IMR-90 (cell line): ENCODE data around the gene STX8. TPM values are rescaled to one million over a fixed set of nuclear protein-coding genes. Genes with fewer than 3 reads are reported as not detected.

ENCODE experiments used
- ATAC-seq: fragments of 200-7000 bp; cut with Tn5 transposase; 2 replicates; pipeline ENCODE4 v1.9.1; 2020; ENCODE audit warnings: low read depth, mild to moderate bottlenecking, moderate library complexity
- BruUV-seq: library from RNA; stranded (reverse); fragments of 400-500 nt; replicated peaks from 2 replicates; lab custom pipeline; 2021; lab: Mats Ljungman, UMichigan
- CTCF ChIA-PET: fragments of 300-600 bp; formaldehyde crosslinking; extraction: SDS; loops from one replicate; lab custom pipeline; 2021; ENCODE audit warnings: antibody characterized with exemption; lab: Yijun Ruan, JAX
- POLR2A ChIA-PET: fragments of 300-600 bp; sonication (Branson Sonifier 250); formaldehyde crosslinking; loops from one replicate; lab custom pipeline; 2022; ENCODE audit warnings: antibody characterized with exemption; ENCODE audit not compliant: unreplicated experiment; lab: Charles Lee
- DNase-seq: peaks from one replicate; pipeline ENCODE4 v3.0.0; 2013
- H2AFZ ChIP-seq: replicated peaks from 2 replicates; pipeline ENCODE3; 2013; ENCODE audit warnings: low read length, mild to moderate bottlenecking; ENCODE audit not compliant: poor library complexity
- H2AK5ac ChIP-seq: 2 replicates; pipeline ENCODE4 v1.6.1; 2013; ENCODE audit warnings: low read depth, low read length, inconsistent platforms
- H2AK9ac ChIP-seq: replicated peaks from 2 replicates; pipeline ENCODE3; 2013; ENCODE audit warnings: mild to moderate bottlenecking, low read depth, low read length, moderate library complexity; ENCODE audit not compliant: poor library complexity
- H2BK120ac ChIP-seq: 2 replicates; pipeline ENCODE4 v1.6.1; 2013; ENCODE audit warnings: low read depth, low read length, inconsistent platforms
- H2BK15ac ChIP-seq: 3 replicates; pipeline ENCODE4 v1.6.1; 2013; ENCODE audit warnings: low read depth, low read length, inconsistent platforms
- H2BK20ac ChIP-seq: 2 replicates; pipeline ENCODE4 v1.6.1; 2013; ENCODE audit warnings: low read depth, mild to moderate bottlenecking, inconsistent platforms, low read length, moderate library complexity
- H2BK5ac ChIP-seq: 2 replicates; pipeline ENCODE4 v1.6.1; 2013; ENCODE audit warnings: mild to moderate bottlenecking, low read depth, low read length, inconsistent platforms; ENCODE audit not compliant: poor library complexity, severe bottlenecking
- H3K14ac ChIP-seq: replicated peaks from 2 replicates; pipeline ENCODE4 v1.6.1; 2013; ENCODE audit warnings: low read depth, low read length, inconsistent platforms
- H3K18ac ChIP-seq: 2 replicates; pipeline ENCODE4 v1.6.1; 2013; ENCODE audit warnings: low read depth, low read length, control low read depth
- H3K23ac ChIP-seq: 2 replicates; pipeline ENCODE4 v1.6.1; 2013; ENCODE audit warnings: low read depth, low read length, inconsistent platforms
- H3K27ac ChIP-seq: 2 replicates; pipeline ENCODE4 v1.5.1; 2013; ENCODE audit warnings: mild to moderate bottlenecking, control low read depth, low read length; ENCODE audit not compliant: insufficient read depth
- H3K27me3 ChIP-seq: 2 replicates; pipeline ENCODE4 v1.6.1; 2013; ENCODE audit warnings: low read length; ENCODE audit not compliant: control insufficient read depth, insufficient read depth
- H3K36me3 ChIP-seq: 2 replicates; pipeline ENCODE4 v1.6.1; 2013; ENCODE audit warnings: low read length, mixed read lengths; ENCODE audit not compliant: control insufficient read depth, insufficient read depth
- H3K4ac ChIP-seq: 2 replicates; pipeline ENCODE4 v1.6.1; 2013; ENCODE audit warnings: low read depth, low read length, inconsistent platforms
- H3K4me1 ChIP-seq: 2 replicates; pipeline ENCODE4 v1.6.1; 2013; ENCODE audit warnings: low read length, mixed read lengths; ENCODE audit not compliant: control insufficient read depth, insufficient read depth
- H3K4me2 ChIP-seq: 2 replicates; pipeline ENCODE4 v1.6.1; 2013; ENCODE audit warnings: low read depth, mild to moderate bottlenecking, control low read depth, low read length, moderate library complexity
- H3K4me3 ChIP-seq: 2 replicates; pipeline ENCODE4 v1.5.1; 2013; ENCODE audit warnings: low read depth, mild to moderate bottlenecking, control low read depth, low read length, moderate library complexity; ENCODE audit not compliant: insufficient read depth
- H3K56ac ChIP-seq: 2 replicates; pipeline ENCODE4 v1.6.1; 2013; ENCODE audit warnings: low read length, inconsistent platforms; ENCODE audit not compliant: insufficient read depth; ENCODE audit errors: extremely low read depth
- H3K79me1 ChIP-seq, 2 experiments: 2 replicates each; pipeline ENCODE4 v1.6.1; 2013; ENCODE audit warnings: low read length in 2 of 2, inconsistent platforms in 1 of 2, low read depth in 1 of 2
- H3K9ac ChIP-seq: 2 replicates; pipeline ENCODE4 v1.6.1; 2013; ENCODE audit warnings: low read depth, low read length, control low read depth
- H3K9me1 ChIP-seq: 2 replicates; pipeline ENCODE4 v1.6.1; 2013; ENCODE audit warnings: low read length, inconsistent platforms; ENCODE audit not compliant: insufficient read depth
- H3K9me3 ChIP-seq: 2 replicates; pipeline ENCODE4 v1.6.1; 2013; ENCODE audit warnings: low read length; ENCODE audit not compliant: control insufficient read depth, insufficient read depth
- H4K20me1 ChIP-seq: 2 replicates; pipeline ENCODE4 v1.6.1; 2013; ENCODE audit warnings: low read length, inconsistent platforms; ENCODE audit not compliant: insufficient read depth
- H4K5ac ChIP-seq: 2 replicates; pipeline ENCODE4 v1.6.1; 2013; ENCODE audit warnings: mild to moderate bottlenecking, low read depth, low read length, control low read depth
- H4K8ac ChIP-seq, 2 experiments: 2 replicates each; pipeline ENCODE4 v1.6.1; 2013; ENCODE audit warnings: low read depth in 2 of 2, low read length in 2 of 2, control low read depth in 1 of 2, inconsistent platforms in 1 of 2
- H4K91ac ChIP-seq: 2 replicates; pipeline ENCODE4 v1.6.1; 2013; ENCODE audit warnings: low read depth, low read length, inconsistent platforms; ENCODE audit not compliant: insufficient read depth
- BHLHE40 ChIP-seq: fragments of 150-350 bp; IDR thresholded peaks from 2 replicates; pipeline ENCODE4 v1.6.1; 2016; ENCODE audit warnings: mild to moderate bottlenecking, low read depth, low read length
- CEBPB ChIP-seq: IDR thresholded peaks from 2 replicates; pipeline ENCODE4 v1.6.1; 2012; ENCODE audit warnings: low read depth, low read length, improper control_type of control experiment
- CHD1 ChIP-seq: IDR thresholded peaks from 2 replicates; pipeline ENCODE4 v1.6.1; 2012; ENCODE audit warnings: low read depth, low read length, improper control_type of control experiment
- ELK1 ChIP-seq: fragments of 150-350 bp; IDR thresholded peaks from 2 replicates; pipeline ENCODE4 v1.6.1; 2016; ENCODE audit warnings: low read depth, mild to moderate bottlenecking, low read length, moderate library complexity, borderline replicate concordance
- FOS ChIP-seq: fragments of 150-350 bp; IDR thresholded peaks from 2 replicates; pipeline ENCODE4 v1.6.1; 2016; ENCODE audit warnings: low read depth, low read length
- MXI1 ChIP-seq: IDR thresholded peaks from 2 replicates; pipeline ENCODE4 v1.6.1; 2012; ENCODE audit warnings: low read depth, mild to moderate bottlenecking, low read length, moderate library complexity, borderline replicate concordance
- RFX5 ChIP-seq: IDR thresholded peaks from 2 replicates; pipeline ENCODE4 v1.8.0; 2012; ENCODE audit warnings: low read depth, mild to moderate bottlenecking, low read length, moderate library complexity
- SMC3 ChIP-seq: fragments of 150-350 bp; IDR thresholded peaks from 2 replicates; pipeline ENCODE4 v1.6.1; 2016; ENCODE audit warnings: low read depth, mild to moderate bottlenecking, antibody characterized with exemption, low read length, moderate library complexity
- WGBS, 2 experiments: methylation state at CpG; one replicate each; pipeline versions ENCODE4 v1.1.5 to v1.1.7; 2013; ENCODE audit warnings: missing lambda C conversion rate in 2 of 2; ENCODE audit not compliant: insufficient read length in 1 of 2; ENCODE audit errors: extremely low coverage in 2 of 2; 5-methylcytosine and 5-hydroxymethylcytosine counted together
- dilution Hi-C: fragments of 300-500 bp; cut with HindIII; formaldehyde crosslinking; loops from one replicate; pipeline ENCODE4 v1.14.3; 2018; ENCODE audit warnings: low sequenced_read_pairs; ENCODE audit not compliant: unreplicated experiment
- in situ Hi-C: fragments of 300-500 bp; cut with MboI; formaldehyde crosslinking; loops from 3 replicates; pipeline ENCODE4 v1.14.3; 2019; ENCODE audit warnings: low sequenced_read_pairs, inconsistent platforms, mixed read lengths
- intact Hi-C: fragments of 100-400 bp; cut with micrococcal nuclease; formaldehyde crosslinking; loops from 2 replicates; pipeline ENCODE4 v1.10.0; 2022
- polyA plus RNA-seq, 3 experiments: library from polyadenylated mRNA; depleted of rRNA; stranded (reverse); fragments of >200 nt; gene quantifications; 2 replicates each; pipeline ENCODE4 v1.2.3, GENCODE V29; 2012; ENCODE audit warnings: low replicate concordance in 1 of 3
- total RNA-seq: library from RNA; depleted of rRNA; stranded (reverse); fragments of >200 nt; gene quantifications from 2 replicates; pipeline ENCODE4 v1.2.3, GENCODE V29; 2012

Gene STX8
- total and polyA plus RNA-seq, 2 of the 4 experiments (the other 2 are of a cell fraction), result 26.5 to 47.0 TPM

GRCh38 chr17:9230346-9230745, 345.3 kb downstream of the STX8 start:
- Histone ChIP-seq H2BK5ac (no peak overlapping the region), H3K14ac (no peak overlapping the region), H3K27ac (no peak overlapping the region), H2AK9ac (no peak overlapping the region), H3K9me1 (no peaks in the 10 kb centered on the region), H3K56ac (no peak overlapping the region), H3K4me3 (no peak overlapping the region), H2BK20ac (no peak overlapping the region), H2AFZ (no peak overlapping the region), H3K18ac (no peak overlapping the region), H3K4ac (no peak overlapping the region), H3K4me1 (peaks cover 8% of the 10 kb centered on the region; the same call in 1 of the 2 replicates), H3K9me3 (no peaks in the 10 kb centered on the region), H2BK120ac (no peak overlapping the region), H4K91ac (no peak overlapping the region), H3K9ac (no peak overlapping the region), H2BK15ac (no peak overlapping the region), H4K5ac (no peak overlapping the region), H3K79me1 (no peaks in the 10 kb centered on the region), H4K20me1 (no peaks in the 10 kb centered on the region), H3K27me3 (no peaks in the 10 kb centered on the region; the same call in 1 of the 2 replicates), H3K36me3 (no peaks in the 10 kb centered on the region), H3K4me2 (no peak overlapping the region), H4K8ac (no peak overlapping the region), H2AK5ac (no peak overlapping the region), H3K23ac (no peak overlapping the region)
- ChIA-PET CTCF (no interaction called here), POLR2A (no interaction called here)
- intact Hi-C loops, result no loop called here
- in situ Hi-C loops, result no loop called here
- no CpG with 5 or more reads among the region's 15 CpGs for WGBS, 2 experiments
- dilution Hi-C loops, result no loop called here
- TF ChIP-seq RFX5 (no peak), CHD1 (no peak), ELK1 (no peak), BHLHE40 (no peak), SMC3 (no peak), FOS (no peak), MXI1 (no peak), CEBPB (no peak)
- DNase-seq, result peak; percentile 23
- no TSS peak for BruUV-seq
- ATAC-seq, result no peak
